Ishikawa (cell line): Measurements from ENCODE around the gene PRPF19.

Experiments used
- CEBPB ChIP-seq: IDR thresholded peaks from 2 replicates; pipeline ENCODE4 v1.6.1; 2012
- CREB1 ChIP-seq: IDR thresholded peaks from 2 replicates; pipeline ENCODE4 v1.6.1; 2012; ENCODE audit warnings: low read depth
- EGR1 ChIP-seq: IDR thresholded peaks from 2 replicates; pipeline ENCODE4 v1.6.1; 2012
- EP300 ChIP-seq: IDR thresholded peaks from 2 replicates; pipeline ENCODE4 v1.6.1; 2012; ENCODE audit warnings: borderline replicate concordance
- FOXM1 ChIP-seq: IDR thresholded peaks from 2 replicates; pipeline ENCODE4 v1.6.1; 2012; ENCODE audit warnings: low read depth, borderline replicate concordance
- NFIC ChIP-seq: IDR thresholded peaks from 2 replicates; pipeline ENCODE4 v1.6.1; 2012
- RAD21 ChIP-seq: IDR thresholded peaks from 2 replicates; pipeline ENCODE4 v1.6.1; 2012; ENCODE audit warnings: low read depth
- TAF1 ChIP-seq: IDR thresholded peaks from 2 replicates; pipeline ENCODE4 v1.6.1; 2012; ENCODE audit warnings: low read depth, mild to moderate bottlenecking
- TCF12 ChIP-seq: IDR thresholded peaks from 2 replicates; pipeline ENCODE4 v1.6.1; 2012; ENCODE audit warnings: low read depth
- TEAD4 ChIP-seq: IDR thresholded peaks from 2 replicates; pipeline ENCODE4 v1.6.1; 2012
- YY1 ChIP-seq: IDR thresholded peaks from 2 replicates; pipeline ENCODE4 v1.6.1; 2012; ENCODE audit warnings: low read depth
- ZBTB7A ChIP-seq: IDR thresholded peaks from 2 replicates; pipeline ENCODE4 v1.6.1; 2012; ENCODE audit warnings: low read depth
- TF ChIP-seq, protein P1 (sequence below): IDR thresholded peaks from 2 replicates; pipeline ENCODE4 v1.6.1; 2012; ENCODE audit warnings: low read depth, mild to moderate bottlenecking
- TF ChIP-seq, protein P2 (sequence below): IDR thresholded peaks from 2 replicates; pipeline ENCODE4 v1.6.1; 2012
- TF ChIP-seq, protein P3 (sequence below): IDR thresholded peaks from 2 replicates; pipeline ENCODE4 v1.6.1; 2012

PRPF19 gene

DNA sequence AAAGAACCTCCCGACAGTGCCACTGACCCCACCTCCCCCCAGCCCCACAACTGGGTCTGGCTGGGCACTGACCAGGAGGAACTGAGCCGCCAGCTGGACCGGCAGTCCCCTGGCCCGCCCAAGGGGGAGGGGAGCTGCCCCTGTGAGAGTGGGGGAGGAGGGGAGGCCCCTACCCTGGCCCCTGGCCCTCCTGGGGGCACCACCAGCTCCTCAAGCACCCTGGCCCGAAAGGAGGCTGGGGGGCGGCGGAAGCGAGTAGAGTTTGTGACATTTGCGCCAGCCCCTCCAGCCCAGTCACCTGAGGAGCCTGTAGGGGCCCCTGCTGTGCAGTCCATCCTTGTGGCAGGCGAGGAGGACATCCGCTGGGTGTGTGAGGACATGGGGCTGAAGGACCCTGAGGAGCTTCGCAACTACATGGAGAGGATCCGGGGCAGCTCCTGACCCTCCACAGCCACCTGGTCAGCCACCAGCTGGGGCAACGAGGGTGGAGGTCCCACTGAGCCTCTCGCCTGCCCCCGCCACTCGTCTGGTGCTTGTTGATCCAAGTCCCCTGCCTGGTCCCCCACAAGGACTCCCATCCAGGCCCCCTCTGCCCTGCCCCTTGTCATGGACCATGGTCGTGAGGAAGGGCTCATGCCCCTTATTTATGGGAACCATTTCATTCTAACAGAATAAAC lies 30.2 kb upstream of the PRPF19 start:
- TF ChIP-seq CEBPB = no peak
- no peak for TF ChIP-seq EP300
- TF ChIP-seq TAF1 = no peak
- TF ChIP-seq, protein P1, sequence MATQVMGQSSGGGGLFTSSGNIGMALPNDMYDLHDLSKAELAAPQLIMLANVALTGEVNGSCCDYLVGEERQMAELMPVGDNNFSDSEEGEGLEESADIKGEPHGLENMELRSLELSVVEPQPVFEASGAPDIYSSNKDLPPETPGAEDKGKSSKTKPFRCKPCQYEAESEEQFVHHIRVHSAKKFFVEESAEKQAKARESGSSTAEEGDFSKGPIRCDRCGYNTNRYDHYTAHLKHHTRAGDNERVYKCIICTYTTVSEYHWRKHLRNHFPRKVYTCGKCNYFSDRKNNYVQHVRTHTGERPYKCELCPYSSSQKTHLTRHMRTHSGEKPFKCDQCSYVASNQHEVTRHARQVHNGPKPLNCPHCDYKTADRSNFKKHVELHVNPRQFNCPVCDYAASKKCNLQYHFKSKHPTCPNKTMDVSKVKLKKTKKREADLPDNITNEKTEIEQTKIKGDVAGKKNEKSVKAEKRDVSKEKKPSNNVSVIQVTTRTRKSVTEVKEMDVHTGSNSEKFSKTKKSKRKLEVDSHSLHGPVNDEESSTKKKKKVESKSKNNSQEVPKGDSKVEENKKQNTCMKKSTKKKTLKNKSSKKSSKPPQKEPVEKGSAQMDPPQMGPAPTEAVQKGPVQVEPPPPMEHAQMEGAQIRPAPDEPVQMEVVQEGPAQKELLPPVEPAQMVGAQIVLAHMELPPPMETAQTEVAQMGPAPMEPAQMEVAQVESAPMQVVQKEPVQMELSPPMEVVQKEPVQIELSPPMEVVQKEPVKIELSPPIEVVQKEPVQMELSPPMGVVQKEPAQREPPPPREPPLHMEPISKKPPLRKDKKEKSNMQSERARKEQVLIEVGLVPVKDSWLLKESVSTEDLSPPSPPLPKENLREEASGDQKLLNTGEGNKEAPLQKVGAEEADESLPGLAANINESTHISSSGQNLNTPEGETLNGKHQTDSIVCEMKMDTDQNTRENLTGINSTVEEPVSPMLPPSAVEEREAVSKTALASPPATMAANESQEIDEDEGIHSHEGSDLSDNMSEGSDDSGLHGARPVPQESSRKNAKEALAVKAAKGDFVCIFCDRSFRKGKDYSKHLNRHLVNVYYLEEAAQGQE = no peak
- TF ChIP-seq RAD21 = no peak
- TF ChIP-seq NFIC = no peak
- no peak for TF ChIP-seq ZBTB7A
- no peak for TF ChIP-seq CREB1
- TF ChIP-seq EGR1 = no peak
- TF ChIP-seq TEAD4 = no peak
- TF ChIP-seq TCF12 = no peak
- TF ChIP-seq, protein P2, sequence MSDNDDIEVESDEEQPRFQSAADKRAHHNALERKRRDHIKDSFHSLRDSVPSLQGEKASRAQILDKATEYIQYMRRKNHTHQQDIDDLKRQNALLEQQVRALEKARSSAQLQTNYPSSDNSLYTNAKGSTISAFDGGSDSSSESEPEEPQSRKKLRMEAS = no peak
- TF ChIP-seq FOXM1 = no peak
- TF ChIP-seq YY1 = no peak
- TF ChIP-seq, protein P3, sequence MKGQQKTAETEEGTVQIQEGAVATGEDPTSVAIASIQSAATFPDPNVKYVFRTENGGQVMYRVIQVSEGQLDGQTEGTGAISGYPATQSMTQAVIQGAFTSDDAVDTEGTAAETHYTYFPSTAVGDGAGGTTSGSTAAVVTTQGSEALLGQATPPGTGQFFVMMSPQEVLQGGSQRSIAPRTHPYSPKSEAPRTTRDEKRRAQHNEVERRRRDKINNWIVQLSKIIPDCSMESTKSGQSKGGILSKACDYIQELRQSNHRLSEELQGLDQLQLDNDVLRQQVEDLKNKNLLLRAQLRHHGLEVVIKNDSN = no peak

DNA sequence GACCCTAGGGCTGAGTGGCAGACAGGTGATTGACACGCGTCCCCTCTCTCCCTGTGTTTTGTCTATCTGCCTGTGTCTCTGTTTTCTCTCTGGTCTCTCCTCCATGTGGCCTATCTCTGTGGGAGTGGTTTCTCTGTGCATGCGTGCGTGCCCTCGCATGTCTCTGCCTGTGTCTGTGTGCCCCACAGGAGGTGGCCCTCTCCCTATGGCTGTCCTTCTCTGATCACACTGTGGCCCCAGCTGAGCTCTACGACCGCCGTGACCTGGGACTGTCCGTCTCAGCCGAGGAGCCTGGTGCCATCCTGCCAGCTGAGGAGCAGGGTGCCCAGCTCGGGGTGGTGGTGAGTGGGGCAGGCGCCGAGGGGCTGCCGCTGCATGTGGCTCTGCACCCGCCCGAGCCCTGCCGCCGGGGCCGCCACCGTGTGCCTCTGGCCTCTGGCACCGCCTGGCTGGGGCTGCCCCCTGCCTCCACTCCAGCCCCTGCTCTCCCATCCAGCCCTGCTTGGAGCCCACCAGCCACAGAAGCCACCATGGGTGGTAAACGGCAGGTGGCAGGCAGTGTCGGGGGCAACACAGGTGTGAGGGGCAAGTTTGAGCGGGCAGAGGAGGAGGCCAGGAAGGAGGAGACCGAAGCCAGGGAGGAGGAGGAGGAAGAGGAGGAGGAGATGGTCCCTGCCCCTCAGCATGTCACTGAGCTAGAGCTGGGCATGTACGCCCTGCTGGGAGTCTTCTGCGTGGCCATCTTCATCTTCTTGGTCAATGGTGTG lies 29.5 kb upstream of the PRPF19 start:
- TF ChIP-seq ZBTB7A = no peak
- TF ChIP-seq RAD21 = no peak
- TF ChIP-seq, protein P1 = no peak
- TF ChIP-seq EGR1 = no peak
- no peak for TF ChIP-seq NFIC
- no peak for TF ChIP-seq EP300
- TF ChIP-seq FOXM1 = no peak
- TF ChIP-seq, protein P2 = no peak
- no peak for TF ChIP-seq CREB1
- TF ChIP-seq TCF12 = no peak
- TF ChIP-seq TAF1 = no peak
- TF ChIP-seq CEBPB = no peak
- TF ChIP-seq TEAD4 = no peak
- TF ChIP-seq, protein P3 = no peak
- TF ChIP-seq YY1 = no peak

DNA sequence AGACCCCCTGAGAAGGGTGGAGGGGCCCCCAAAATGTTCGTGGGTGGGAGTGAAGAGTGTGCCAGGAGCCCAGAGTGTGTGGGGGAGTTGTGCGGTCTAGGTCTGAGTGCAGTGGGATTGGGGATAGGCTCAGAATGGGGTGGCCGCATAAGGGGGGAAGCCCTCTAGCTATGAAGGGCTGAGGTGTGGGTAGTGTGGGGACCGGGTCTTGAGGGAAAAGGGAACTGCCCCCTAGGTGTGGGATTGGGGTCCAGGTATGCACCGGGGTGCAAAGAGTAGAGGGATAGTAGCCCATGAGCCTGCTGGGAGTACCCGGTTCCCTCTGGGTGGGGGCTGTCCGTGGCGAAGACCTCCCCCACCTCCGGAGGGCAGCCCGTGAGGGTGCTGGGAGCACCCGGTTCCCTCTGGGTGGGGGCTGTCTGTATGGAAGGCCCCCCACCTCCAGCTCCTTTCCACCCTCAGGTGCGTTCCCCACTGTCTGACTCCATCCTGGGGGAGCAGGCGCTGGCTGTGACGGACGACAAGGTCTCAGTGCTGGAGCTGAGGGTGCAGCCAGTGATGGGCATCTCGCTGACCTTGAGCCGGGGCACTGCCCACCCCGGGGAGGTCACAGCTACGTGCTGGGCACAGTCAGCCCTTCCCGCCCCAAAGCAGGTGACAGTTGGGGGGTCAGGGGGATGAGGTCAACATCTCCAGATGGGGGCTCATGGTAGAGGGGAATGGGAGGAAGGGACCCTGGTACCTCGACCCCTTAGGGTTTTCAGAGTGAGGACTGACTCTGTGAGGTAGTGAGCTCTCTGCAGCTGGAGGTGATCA lies 28.6 kb upstream of the PRPF19 start:
- TF ChIP-seq ZBTB7A (no peak), TAF1 (no peak), EP300 (no peak), NFIC (no peak), TCF12 (no peak), FOXM1 (no peak), EGR1 (no peak), RAD21 (no peak), YY1 (no peak), TEAD4 (no peak), CEBPB (no peak), CREB1 (no peak)
- TF ChIP-seq, protein P2 = no peak
- TF ChIP-seq, protein P3 = no peak
- TF ChIP-seq, protein P1 = no peak
